Jurkat, Clone E6-1 (cell line): ENCODE results near the gene ZC2HC1B.

Source experiments
- DNase-seq: peaks from one replicate; pipeline ENCODE4 v3.0.0-alpha.2; 2011; ENCODE audit warnings: low read depth, low spot score
- H3K4me3 ChIP-seq: 2 replicates; pipeline ENCODE4 v1.5.1; 2011; ENCODE audit warnings: mild to moderate bottlenecking, low read length, control low read depth, moderate library complexity

The ZC2HC1B gene

GRCh38 chr6:143952947-143953701, 88.8 kb downstream of the ZC2HC1B start:
- DNase-seq: no peak
- H3K4me3 ChIP-seq: no peak overlapping the region

GRCh38 chr6:143953922-143954321, 89.6 kb downstream of the ZC2HC1B start:
- no peak for DNase-seq
- H3K4me3 ChIP-seq: no peak overlapping the region

- no peak for DNase-seq
- no peak overlapping the region for H3K4me3 ChIP-seq
Measured at GRCh38 chr6:143955971-143956370, 91.7 kb downstream of the ZC2HC1B start.

GRCh38 chr6:143957679-143958274, 93.5 kb downstream of the ZC2HC1B start:
- DNase-seq: no peak
- H3K4me3 ChIP-seq: no peak overlapping the region

- no peak overlapping the region for H3K4me3 ChIP-seq
- no peak for DNase-seq
Measured at GRCh38 chr6:143958839-143959399, 94.6 kb downstream of the ZC2HC1B start.

GRCh38 chr6:143959927-143960326, 95.7 kb downstream of the ZC2HC1B start:
- no peak for DNase-seq
- no peak overlapping the region for H3K4me3 ChIP-seq

GRCh38 chr6:143961066-143961465, 96.8 kb downstream of the ZC2HC1B start:
- no peak for DNase-seq
- no peak overlapping the region for H3K4me3 ChIP-seq

GRCh38 chr6:143961886-143962878, 97.9 kb downstream of the ZC2HC1B start:
- no peak overlapping the region for H3K4me3 ChIP-seq
- DNase-seq: no peak

- no peak for DNase-seq
- no peak overlapping the region for H3K4me3 ChIP-seq
Measured at GRCh38 chr6:143963158-143963919, 99.1 kb downstream of the ZC2HC1B start.

- no peak for DNase-seq
- no peak overlapping the region for H3K4me3 ChIP-seq
Measured at GRCh38 chr6:143964674-143965081, 100.4 kb downstream of the ZC2HC1B start.

- DNase-seq: no peak
- no peak overlapping the region for H3K4me3 ChIP-seq
Measured at GRCh38 chr6:143965503-143966171, 101.4 kb downstream of the ZC2HC1B start.

- no peak for DNase-seq
- H3K4me3 ChIP-seq: no peak overlapping the region
Measured at GRCh38 chr6:143966312-143966711, 102.0 kb downstream of the ZC2HC1B start.

- no peak for DNase-seq
Measured at GRCh38 chr6:143967706-143968376, 103.6 kb downstream of the ZC2HC1B start.

GRCh38 chr6:143969077-143969476, 104.8 kb downstream of the ZC2HC1B start:
- H3K4me3 ChIP-seq: no peak overlapping the region
- peak; percentile 83 for DNase-seq

More at GRCh38 chr6:143967706-143968376, 103.6 kb downstream of the ZC2HC1B start:
- H3K4me3 ChIP-seq: no peak overlapping the region

GRCh38 chr6:143970456-143971218, 106.4 kb downstream of the ZC2HC1B start:
- no peak for DNase-seq
- H3K4me3 ChIP-seq: no peak overlapping the region

- H3K4me3 ChIP-seq: no peak overlapping the region
- no peak for DNase-seq
Measured at GRCh38 chr6:143971482-143972205, 107.4 kb downstream of the ZC2HC1B start.
